HG03135 (cell line): ENCODE data around the gene GSDME.
"Not testable (repeated sequence)": the region's sequence is repeated elsewhere in the genome, so short reads cannot be mapped to it uniquely, and the experiment has no call there.

Experiments
- ATAC-seq: cut with Tn5 transposase; IDR thresholded peaks from one replicate; pipeline ENCODE4 v1.9.1; 2021; ENCODE audit warnings: mild to moderate bottlenecking, moderate library complexity; ENCODE audit not compliant: unreplicated experiment

GSDME gene

DNA sequence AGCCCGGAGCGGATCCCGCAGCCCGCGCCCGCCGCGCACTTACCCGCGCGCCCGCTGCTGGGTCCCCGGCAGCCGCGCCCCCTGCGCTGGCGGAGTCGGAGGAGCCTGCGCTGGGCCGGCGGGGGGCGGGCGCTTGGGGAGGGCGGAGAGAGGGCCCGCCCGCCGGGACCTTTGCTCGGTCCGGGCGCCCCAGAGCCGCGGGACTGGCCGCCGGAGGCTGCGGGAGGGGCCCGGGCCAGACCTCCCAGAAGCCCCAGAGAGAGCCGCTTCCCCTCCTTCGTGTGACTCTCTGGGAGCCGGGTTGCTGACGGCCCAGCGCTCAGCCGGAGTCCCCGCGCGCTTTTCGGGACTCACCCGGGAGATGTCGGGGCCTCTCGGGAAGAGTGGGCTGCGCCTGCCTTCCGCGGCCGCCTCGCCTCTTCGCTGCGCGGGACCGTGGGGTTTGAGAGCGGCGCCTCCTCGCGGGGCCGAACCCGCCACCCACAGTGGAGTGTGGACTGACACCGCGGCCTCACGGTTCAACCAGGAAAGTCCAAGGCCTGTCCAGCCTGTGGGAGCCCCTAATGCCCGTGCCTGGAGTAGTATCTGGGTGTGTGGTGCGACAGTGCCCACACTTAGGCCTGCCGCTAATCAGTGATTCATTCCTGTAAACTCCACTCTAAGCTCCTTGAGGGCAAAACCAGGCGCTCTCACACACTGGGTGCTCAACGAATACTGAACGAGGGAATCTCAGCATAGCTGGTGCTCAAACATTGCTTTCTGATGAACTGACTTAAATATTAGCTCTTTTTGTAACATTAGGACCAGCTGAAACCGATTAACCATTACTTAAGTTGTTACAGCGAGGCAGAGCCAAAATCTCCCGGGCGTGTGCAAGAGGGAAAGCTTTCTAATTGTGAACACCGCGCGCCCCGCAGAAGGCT lies at the start of gene GSDME:
Gene GSDME, minus strand, starts transcription at position 112 of the 923 bp plus-strand sequence. CDS start 7,690 bp downstream, outside the sequence.
- peak; percentile 50 for ATAC-seq

DNA sequence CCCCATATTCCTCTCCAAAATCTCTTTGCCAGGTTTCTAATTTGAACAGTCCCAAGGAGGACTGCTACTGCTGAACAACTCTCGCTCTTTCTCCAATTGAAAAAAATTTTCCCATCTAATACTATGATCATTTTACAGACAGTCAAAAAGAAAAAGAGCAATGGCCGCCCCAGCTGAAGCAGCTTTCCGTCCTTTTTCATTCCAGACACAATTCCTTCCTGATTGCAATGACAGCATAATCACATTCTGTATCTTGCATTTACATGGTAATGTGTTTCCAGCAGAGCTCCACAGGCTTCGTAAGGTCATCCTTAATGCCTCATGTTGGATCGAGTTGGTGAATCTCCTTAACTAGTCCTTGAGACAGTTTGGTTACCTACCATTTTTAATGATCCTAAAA lies 45.0 kb upstream of the GSDME start:
- ATAC-seq: no peak

- ATAC-seq: no peak
These were observed 44.6 kb upstream of the GSDME start for GRCh38 chr7:24801883-24802282.

DNA sequence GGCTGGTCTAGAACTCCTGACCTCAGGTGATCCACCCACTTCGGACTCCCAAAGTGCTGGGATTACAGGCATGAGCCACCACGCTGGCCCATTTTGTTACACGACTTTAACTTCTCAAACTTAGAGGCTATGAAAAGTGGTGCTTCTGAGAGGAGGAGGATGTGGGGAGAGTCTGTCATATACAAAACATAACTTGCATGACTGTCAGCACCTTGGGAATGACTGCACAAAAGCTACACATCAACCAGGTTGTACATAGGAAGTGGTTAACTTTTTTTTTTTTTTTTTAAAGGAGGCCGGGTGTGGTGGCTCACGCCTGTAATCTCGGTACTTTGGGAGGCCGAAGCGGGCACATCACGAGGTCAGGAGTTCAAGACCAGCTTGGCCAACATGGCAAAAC lies 43.4 kb upstream of the GSDME start:
- no peak for ATAC-seq

DNA sequence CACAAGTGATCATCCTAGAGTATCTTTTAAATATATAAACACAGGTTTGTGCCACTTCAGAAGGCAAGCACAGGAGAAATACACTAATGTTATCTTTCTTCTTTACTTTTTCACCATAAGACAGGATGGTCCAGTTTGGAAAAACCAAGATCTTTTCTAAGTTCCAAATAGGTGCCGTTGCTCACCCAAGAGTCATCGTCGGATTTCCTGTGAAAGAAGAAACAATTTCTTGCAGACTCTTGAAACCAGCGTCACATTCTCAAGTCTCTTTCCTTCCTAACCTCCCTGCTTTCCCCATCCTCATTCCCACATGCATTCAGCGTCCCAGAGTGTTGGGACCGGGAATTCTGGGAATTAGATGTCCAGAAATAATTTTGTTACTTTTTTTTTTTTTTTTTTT lies 42.8 kb upstream of the GSDME start:
- no peak for ATAC-seq

DNA sequence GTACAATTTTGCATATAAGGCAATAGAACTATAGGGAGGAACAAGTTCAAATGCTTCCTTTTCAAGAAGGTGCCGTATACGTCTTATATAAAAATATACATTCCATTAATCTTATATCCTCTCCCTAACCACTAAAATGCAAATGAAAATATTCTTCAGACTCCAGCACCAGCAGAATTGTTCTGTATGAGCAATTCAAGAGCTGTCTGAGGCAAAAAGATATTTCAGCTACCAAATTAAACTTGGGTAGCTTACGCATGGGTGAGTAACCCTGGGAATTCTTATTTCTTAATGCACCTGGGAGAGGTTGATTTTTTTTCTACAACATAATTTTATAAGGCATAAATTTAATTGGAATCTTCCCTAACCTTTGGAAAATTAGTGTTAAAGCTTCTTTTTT lies 42.2 kb upstream of the GSDME start:
- no peak for ATAC-seq

GRCh38 chr7:24798261-24798660 lies 41.0 kb upstream of the GSDME start:
- ATAC-seq: no peak

DNA sequence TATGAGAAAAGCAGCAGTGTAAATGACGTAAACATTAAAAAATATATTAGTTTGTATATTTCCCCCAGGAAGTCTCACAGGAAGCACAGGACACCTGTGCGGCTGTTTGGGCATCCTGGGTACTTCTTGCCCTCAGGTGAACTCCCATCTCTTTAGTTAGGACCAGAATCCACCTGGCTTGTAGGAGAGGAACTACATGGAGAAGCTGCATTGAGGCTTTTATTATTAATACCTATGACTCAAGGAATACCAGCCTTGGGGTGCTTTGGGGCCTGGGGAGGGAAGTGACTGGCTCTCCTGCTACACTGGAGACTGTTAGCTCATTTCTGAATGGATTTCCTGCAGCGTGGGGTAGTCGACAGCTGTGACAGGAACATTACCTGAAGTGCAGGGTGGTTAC lies 40.0 kb upstream of the GSDME start:
- ATAC-seq: no peak

DNA sequence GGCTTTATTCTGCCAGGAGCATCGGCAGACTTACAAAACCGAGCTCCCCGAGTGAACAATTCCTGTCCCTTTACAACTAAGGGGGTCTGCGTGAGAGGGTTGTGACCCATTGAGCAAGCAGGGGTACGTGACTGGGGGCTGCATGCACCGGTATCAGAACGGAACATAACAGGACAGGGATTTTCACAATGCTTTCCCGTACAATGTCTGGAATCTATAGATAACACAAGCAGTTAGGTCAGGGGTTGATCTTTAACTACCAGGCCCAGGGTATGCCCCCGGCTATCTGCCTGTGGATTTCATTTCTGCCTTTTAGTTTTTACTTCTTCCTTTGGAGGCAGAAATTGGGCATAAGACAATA lies 38.1 kb upstream of the GSDME start:
- no peak for ATAC-seq

- not testable (repeated sequence) for ATAC-seq
These were observed 37.6 kb upstream of the GSDME start for GRCh38 chr7:24794751-24795406.

GRCh38 chr7:24793982-24794648 lies 36.9 kb upstream of the GSDME start:
- no peak for ATAC-seq

DNA sequence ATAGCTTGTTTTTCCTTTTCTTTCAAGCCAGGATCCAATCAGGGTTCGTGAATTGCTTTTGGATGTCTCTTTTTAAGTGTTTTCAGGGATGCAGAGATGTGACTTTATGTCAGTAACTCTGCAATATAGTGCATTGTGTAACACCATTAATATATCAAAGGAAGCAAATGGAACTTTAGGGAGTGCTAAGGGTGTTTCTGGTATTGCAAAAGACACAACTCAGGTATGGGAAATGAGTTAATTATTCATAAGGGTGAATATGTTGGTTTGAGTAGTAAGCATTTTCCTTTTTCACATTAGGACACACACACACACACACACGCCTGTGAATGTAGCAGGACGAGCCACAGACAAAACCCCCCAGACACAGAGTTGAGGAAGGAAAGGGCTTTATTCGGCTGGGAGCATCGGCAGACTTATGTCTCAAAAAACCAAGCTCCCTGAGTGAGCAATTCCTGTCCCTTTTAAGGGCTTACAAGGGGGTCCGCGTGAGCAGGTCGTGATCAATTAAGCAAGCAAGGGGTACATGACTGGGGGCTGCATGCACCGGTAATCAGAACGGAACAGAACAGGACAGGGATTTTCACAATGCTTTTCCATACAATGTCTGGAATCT lies 31.8 kb upstream of the GSDME start:
- ATAC-seq: no peak

DNA sequence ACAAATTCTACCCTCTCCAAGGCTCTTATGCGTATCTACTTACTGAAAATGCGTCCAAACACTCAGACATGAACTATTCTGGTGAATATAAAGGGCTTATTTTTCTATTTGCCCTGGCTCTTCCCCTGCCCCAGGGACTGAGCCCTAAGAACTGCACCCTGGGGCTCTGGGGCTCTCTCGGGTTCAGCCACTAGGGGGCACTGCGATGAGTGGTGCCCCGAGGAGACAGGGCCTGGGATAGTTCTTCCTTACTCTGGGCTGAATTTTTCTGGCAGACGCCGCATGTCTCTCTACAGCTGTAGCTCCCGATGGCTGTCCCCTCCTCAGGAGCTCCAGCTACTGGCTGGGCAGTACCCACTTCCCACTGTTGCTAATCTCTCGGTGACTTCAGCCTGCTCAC lies 30.8 kb upstream of the GSDME start:
- ATAC-seq: no peak

GRCh38 chr7:24786941-24787340 lies 29.7 kb upstream of the GSDME start:
- no peak for ATAC-seq

- ATAC-seq: no peak
These were observed 29.0 kb upstream of the GSDME start for GRCh38 chr7:24786306-24786705.

GRCh38 chr7:24784277-24784676 lies 27.0 kb upstream of the GSDME start:
- ATAC-seq: no peak

DNA sequence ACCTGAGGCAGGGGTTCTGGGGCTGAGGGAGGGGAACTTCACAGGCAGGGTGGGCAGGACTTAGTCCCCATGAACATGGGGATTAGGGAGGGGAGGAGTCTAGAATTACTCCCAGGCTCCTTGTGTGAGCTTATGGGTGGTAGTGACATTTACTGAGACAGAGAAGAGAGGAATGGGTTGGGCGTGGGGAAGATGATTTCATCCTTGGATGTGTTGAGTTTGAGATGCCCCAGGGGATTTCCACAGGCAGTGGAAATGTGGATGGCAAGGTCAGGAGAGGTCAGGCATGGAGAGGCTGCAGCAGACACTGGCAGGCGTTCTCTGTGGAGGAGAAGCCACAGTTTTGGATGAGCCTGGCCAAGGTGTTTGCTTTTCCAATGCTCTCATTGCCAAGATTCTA lies 26.4 kb upstream of the GSDME start:
- no peak for ATAC-seq

DNA sequence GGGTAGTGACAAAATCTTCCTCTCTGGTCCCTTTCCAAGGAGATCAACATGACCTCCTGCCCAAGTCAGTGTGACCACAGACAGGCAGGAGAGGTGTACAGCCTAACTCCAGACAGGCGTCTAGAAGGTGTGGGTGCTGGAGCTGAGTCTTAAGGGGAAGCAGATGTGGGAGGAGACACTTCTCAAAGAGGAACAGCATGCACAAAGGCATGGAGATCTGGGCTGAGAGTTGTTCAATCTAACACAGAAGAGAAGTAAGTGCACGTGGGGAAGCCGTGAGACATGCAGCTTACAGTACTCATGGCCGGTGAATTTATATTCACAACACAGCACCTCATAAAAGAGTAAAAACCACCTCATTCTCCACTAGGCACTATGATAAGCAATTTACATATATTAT lies 23.8 kb upstream of the GSDME start:
- no peak for ATAC-seq

DNA sequence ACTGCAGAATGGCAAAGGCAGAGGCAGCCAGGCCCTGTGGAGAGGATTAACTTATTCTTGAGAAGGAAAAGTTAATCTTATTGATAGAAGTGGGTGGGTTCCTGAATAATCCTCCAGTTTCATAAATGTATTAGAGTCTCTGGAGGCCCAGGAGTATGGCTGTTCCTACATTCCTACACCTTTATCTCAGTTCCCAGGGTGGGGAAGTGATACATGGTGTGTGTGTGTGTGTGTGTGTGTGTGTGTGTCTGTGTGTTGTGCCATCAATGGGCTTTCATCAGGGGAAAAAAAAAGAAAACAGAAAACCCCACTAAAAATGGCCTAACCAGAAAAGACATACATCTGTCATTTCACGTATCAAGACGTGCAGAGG lies 22.0 kb upstream of the GSDME start:
- no peak for ATAC-seq

DNA sequence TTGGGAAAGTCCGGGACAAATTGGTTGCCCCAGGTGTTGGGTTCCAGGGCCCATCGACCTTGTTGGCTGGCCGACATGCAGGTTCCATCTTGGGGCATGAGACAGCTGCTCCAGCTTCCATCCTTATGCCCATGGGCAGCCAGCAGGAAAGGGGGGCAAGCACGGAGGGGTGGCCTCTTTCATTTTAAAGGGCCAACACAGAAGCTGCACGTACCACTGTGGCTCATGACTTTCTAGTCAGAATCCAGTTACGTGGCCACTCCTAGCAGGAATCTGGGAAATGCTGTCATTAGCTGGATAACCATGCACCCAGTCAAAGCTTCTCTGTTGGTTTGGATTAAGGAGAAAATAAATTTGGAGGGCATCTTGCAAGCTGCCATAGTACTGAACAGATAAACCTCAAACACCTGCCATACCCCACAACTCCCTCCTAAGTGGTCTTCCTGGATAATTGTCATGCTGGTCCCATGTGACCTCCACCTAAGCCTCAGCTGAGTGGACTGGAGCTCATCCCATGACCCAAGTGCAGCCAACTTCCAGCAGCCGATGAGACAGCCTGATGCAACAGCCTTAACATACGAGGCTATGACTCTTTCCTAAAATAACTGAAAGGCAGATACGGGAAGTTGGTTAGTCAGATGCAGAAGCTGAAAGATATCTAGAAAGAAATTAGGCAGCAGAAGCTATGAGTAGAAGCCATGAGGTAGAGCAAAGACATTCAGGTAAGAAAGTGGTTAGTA lies 21.4 kb upstream of the GSDME start:
- no peak for ATAC-seq

DNA sequence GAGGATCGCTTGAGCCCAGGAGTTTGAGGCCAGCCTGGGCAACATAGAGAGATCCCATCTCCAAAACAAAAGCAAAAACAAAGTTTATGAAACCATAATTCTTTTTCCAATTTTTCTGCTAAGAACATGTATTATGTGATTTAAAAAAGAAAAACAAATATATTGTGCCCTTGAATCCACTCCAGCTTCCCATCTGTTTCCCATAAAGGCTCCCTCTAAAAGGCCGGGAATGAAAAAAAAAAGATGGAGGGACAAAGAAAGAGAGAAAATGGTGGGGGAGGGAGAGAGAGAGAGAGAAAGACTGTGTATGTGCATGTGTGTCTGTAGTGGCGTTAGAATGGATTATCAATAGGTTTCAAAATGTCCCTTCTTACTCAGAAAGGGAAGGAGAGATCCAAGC lies 20.5 kb upstream of the GSDME start:
- ATAC-seq: no peak
